Stimulated activated CD4-positive, alpha-beta T cell treated with anti-CD3 and anti-CD28 coated beads, Interleukin-15, amount 100 ng/mL, for 48 hours (primary cell): ENCODE data around the gene PARPBP.
"Not testable (repeated sequence)": the region's sequence is repeated elsewhere in the genome, so short reads cannot be mapped to it uniquely, and the experiment has no call there.

ENCODE experiments used
- DNase-seq, 2 donors: peaks; one replicate each; pipeline ENCODE4 v3.0.0-alpha.2; 2020; ENCODE audit warnings: low read depth in 2 of 2

PARPBP gene

DNA sequence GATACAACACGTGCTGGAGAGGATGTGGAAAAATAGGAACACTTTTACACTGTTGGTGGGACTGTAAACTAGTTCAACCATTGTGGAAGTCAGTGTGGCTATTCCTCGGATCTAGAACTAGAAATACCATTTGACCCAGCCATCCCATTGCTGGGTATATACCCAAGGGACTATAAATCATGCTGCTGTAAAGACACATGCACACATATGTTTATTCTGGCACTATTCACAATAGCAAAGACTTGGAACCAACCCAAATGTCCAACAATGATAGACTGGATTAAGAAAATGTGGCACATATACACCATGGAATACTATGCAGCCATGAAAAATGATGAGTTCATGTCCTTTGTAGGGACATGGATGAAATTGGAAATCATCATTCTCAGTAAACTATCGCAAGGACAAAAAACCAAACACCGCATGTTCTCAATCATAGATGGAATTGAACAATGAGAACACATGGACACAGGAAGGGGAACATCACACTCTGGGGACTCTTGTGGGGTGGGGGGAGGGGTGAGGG lies 27.1 kb downstream of the PARPBP start:
- not testable (repeated sequence) for DNase-seq

DNA sequence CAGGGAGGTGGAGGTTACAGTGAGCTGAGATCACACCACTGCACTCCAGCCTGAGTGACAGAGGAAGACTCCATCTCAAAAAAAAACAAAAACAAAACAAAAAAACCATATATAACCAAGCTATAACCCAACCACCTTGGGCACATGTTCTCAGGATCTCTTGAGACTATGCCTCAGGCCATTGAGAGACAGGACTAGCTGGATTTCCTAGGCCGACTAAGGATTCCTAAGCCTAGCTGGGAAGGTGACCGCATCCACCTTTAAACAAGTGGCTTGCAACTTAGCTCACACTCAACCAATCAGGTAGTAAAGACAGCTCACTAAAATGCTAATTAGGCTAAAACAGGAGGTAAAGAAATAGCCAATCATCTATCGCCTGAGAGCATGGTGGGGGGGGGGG lies 35.2 kb downstream of the PARPBP start:
- not testable (repeated sequence) for DNase-seq

DNA sequence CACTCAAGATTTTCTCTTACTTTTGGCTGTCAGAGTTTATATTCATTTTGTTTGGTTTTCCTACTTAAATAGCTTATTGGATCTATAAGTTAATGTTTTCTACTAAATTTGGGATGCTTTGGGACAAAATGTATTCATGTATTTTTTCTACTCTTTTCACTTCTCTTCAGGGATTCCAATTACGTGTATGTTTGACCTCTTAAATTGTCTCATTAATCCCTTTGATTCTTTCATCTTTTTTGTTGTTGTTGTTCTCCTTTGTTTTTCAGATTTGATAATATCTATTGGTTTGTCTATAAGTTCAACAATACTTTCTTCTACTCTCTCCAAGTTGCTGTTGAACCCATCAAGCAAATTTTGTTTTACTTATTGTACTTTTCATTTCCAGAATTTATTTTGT lies 43.4 kb downstream of the PARPBP start:
- DNase-seq, result no peak

DNA sequence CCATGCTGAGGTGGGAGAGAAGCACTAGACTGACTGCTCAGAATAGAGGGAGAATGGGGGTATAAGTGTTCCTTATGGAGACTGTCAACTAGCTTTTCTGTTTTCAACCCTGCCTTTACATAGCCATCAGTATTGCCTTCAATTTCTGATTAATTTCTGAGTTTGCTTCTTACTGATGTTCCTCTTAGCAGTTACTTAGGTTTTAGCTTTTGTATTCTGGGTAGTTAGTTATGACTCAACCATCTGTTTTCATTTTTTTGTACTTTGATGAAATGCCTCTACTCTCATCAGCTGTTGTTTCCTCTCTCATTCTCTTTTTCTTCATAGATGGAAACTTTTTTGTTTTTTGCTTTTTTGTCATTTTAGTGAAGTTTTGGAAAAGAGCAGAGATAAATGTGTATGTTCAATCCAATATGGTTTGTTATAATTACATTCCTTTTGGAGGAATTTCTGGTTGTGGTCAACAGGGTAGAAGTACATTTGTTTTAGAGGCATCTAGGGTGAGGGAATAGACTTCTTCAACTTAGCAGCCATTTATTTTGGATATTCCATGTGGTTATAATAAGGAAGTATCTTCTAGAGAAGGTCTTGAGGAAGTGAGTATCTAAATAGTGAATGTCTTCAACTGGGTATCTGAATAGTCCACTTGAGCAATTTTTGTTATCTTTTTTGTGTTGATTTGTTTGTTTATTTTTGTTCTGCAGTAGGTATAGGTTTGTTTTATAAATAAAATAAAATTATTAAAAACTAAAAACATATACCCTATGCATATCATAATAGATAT lies 48.0 kb downstream of the PARPBP start:
- no peak for DNase-seq

DNA sequence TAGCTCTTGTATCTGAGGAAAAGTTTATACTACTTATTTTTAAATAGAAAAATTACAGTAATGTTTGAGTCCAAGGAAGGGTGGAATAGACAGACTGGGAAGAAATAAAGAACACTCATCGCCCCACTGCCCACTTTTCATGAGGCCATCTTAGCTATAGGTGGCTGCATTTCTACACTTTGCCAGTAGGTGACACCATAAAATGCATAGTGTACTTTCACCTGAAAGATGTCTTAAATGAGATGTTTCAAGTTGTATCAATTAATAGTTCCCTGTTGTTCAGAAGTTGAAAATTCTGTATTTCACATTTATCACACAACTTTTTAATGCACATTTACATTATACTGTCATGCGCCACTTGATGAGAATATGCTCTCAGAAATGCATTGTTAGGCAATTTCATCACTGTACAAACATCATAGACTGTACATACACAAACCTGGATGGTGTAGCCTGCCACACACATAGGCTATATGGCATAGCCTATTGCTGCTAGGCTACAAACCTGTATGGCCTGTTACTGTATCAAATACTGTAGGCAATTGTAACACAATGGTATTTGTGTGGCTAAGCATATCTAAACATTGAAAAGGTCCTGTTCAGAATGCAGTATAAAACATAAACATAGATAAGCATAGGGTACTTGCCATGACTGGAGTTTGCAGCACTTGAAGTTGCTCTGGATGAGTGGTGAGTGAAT lies 50.1 kb downstream of the PARPBP start:
- peak in 1 of 2 donors; percentile 3 for DNase-seq

DNA sequence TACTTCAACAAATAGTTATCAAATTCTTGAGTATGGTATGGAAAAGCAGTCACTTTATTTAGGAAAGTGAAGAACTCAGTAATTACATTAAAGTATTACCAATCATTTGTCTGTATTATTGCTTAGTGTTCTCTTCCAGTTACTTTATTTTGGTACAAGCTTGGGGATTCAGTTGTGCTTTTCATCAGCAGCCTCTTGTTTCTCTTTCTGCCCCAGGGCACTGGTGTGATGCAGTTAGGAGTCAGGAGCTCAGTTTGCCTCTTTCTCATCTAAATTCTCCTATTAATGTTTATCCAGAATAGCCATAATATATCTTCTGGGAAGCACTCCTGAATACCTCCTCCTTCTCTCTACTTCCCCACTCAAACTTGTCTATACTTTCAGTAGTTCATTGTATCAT lies 52.0 kb downstream of the PARPBP start:
- DNase-seq, result no peak

DNA sequence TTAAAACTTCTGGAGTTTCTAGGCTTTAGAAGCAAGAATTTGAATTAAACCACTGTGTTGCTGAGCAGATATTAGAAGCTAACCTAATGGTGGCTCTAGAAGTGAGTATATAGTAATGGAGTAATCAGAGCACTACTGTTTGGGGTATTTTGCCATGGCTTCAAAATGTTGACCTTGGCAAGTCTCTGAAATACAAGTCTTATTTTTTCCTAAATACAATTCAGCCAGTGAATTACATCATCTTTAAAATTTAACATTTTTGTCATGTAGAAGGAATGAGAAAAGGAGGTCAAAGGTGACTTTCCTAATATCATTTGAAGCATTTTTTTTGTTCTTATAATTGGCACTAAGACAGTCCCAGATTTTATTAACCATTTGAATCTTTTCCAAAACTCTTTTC lies 52.5 kb downstream of the PARPBP start:
- no peak for DNase-seq

DNA sequence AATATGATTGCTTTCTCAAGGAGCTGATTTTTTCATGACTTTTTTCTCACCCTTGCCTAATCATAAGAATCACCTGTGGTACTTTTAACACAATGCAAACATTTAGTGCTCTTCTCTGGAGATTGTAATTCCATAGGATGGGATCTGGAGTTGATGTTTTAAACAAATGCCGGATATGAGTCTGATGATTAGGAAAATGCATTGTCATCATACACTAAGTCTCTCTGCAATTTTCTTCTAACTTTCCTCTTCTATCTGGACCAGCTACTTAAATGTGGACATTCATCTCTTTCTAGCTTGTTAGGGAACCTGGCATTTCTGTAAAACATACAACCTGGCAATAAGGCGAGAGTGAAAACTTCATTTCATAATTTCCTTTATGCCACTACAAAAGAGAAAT lies 54.1 kb downstream of the PARPBP start:
- no peak for DNase-seq

DNA sequence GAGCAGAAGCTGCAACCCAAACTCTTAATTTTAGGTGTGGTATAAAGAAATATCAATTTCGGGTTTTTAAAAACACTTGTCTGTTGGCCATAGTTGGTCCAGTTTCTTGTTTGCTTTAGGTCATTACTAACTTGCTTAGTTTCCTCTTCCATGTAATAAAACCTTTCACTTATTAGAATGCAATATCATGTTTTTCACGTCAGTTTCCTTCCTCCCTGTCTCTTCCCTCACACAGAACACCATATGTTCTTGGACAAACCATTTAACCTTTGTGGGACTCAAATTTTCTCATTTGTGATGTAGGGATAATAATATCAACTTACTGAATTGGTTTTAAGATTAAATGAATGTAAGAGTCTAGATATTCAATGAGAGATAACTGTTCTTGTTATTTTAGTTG lies 54.8 kb downstream of the PARPBP start:
- DNase-seq, result no peak

DNA sequence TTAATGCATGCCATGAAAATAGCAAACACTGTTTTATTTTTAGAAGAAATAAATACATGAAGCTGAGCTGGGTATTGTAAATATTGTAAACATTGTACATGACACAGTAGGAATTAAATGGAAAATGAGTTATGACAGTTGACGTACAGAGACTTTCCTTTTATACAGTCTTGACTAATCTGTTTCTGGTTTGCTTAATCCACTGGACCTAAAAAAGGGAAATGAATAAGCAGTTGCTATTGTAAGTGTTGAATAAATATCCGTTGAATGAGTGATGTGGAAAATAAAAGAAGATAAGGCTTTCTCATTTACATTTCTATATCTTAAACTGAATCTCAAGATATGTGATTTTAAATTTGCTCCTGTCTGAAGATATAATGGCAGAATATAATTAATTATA lies 62.7 kb downstream of the PARPBP start:
- DNase-seq, result no peak

DNA sequence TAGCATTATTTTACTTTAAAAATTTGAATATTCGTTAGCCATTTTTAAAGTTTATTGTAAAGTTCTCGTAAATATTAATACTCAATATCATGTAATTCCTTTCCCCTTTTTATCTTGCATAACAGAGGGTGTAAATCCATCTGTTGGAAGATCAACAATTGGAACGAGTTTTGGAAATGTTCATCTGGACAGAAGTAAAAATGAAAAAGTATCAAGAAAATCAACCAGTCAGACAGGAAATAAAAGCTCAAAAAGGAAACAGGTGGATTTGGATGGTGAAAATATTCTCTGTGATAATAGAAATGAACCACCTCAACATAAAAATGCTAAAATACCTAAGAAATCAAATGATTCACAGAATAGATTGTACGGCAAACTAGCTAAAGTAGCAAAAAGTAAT lies 75.8 kb downstream of the PARPBP start:
- DNase-seq, result no peak

DNA sequence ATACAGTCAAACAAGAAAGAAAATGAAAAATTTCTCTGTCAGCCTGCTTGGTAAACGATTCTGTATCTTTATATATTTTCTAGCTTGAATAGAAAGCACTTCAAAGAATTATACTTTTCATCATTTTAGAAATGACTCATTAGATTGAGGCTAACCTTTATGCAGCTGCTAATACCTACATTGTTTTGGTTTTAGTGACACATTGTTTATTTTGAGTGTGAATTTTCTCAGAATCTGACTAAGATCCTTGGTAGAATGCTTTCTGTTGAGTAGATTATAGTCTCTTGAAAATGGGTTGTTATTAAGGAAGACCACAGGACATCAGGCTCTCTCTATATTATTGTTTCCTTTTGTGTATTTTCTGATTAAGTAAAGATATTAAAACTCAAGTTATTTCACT lies 77.8 kb downstream of the PARPBP start, which contains the start of gene PMCH:
Gene PMCH (minus strand): TSS at position 45 of the 400 bp plus-strand sequence. CDS start 63 bp downstream, outside the sequence.
- DNase-seq, result no peak

DNA sequence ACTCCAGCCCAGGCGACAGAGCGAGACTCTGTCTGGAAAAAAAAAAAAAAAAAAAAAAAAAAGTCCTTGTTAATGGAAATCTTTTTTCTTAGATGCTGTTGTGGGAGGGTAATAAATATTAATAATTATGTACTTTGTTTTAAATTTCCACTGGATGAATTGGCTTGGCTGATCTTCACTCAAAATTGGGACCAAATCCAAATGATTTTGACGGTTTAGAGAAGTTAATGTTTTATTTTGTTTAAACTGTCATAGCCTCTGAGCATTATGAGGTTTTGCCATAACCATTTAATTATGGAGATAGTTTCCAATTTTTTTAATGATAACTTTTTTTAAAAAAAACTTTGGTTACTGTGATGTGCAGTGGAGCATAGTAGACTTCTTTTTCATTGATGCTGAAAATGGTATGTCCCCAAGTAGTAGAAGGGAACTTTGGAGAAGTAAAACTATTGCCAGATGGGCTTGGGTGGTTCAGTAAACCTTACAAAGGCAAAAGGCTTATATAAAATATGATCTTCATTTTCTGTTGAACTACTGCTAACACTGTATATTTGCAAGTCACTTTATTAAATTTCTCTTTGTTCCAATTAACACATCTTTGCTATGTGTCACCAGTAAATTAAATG lies 81.6 kb downstream of the PARPBP start:
- DNase-seq, result no peak

DNA sequence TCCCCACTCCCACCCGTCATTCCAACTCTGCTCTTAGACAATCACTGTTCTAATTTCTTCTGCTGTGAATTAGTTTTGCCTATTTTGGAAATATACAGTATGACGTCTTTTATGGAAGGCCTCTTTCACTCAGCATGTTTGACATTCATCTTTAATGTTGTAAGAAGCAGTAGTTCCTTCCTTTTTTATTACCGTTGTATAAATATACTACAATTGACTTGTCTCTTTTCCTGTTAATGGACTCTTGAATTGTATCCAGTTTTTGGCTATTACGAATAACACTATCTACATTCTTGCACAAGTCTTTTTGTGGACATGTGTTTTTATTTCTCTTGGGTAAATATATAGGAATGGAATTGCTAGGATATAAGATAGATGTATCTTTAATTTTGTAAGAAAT lies 82.6 kb downstream of the PARPBP start:
- no peak for DNase-seq

DNA sequence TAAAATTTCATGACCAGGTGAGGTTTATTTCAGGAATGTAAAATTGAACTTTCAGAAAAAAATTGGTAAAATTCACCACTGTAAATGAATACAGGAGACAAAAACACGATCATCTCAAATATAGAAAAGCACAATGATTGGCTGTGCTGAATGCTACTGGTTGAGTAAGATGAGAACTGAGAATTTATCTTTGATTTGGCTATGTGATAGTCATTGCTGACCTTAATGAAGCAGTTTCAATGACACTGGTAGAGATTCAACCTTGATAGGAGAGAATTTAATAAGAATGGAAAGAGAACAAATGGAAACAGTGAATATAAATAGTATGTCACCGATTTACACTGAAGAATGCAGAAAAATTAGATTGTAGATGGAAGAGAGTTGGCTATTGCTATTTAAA lies 84.0 kb downstream of the PARPBP start:
- no peak for DNase-seq

DNA sequence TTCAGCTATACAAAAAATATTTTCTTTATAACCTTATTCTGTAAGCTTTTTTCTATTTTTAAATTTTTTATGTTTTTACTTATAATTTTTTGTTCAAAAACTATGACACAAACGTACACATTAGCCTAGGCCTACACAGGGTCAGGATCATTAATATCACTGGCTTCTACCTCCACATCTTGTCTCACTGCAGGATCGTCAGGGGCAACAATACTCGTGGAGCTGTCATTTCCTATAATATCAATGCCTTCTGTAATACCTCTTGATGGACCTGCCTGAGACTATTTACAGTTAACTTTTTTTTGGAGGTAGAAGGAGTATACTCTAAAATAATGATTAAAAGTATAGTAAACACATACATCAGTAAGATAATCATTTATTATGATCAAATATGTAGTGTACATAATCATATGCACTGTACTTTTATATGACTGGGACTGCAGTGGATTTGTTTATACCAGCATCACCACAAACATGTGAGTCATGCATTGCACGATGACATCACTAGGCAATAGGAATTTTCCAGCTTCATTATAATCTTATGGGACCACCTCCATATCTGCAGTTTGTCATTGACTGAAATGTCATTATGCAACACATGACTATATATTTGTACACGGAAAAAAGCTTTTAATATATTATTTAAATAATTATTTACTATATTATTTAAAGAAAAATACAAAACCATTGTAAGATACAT lies 96.2 kb downstream of the PARPBP start:
- DNase-seq, result no peak

DNA sequence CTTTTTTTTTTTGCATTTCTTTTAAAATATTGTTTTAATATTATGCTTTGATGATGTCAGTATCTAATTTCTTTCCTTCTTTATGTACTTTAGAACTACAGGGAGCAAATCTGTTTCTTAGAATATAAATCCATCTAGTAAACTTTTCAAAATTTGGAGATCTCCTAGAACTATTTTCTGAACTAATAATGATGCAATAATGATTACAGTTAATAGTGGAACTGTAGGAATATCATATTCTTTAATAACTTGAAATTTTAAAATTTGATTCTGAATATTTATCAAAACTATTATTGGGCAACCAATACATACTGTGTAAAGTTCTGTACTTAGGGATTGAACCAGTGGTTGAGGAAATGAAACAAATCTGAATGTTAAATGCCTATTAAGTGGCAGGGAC lies 100.8 kb downstream of the PARPBP start:
- DNase-seq, result no peak

DNA sequence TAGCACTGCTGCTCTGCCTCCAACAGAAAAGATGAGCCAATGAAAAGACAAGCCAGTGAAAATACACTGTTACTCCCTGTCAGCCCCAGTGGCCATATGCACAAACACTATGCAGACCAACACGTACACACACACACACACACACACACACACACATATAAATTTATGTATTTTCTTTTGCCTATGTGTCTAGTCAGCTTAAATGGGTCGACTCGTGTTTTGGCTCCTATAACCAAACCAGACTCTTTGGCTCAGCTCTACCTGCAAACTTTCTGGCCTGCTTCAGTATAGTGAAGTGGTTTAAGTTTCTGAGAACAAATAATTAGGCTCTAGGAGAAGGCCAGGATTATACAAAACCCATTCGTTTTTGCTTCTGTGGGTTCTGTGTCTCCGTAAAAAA lies 108.0 kb downstream of the PARPBP start:
- no peak for DNase-seq

DNA sequence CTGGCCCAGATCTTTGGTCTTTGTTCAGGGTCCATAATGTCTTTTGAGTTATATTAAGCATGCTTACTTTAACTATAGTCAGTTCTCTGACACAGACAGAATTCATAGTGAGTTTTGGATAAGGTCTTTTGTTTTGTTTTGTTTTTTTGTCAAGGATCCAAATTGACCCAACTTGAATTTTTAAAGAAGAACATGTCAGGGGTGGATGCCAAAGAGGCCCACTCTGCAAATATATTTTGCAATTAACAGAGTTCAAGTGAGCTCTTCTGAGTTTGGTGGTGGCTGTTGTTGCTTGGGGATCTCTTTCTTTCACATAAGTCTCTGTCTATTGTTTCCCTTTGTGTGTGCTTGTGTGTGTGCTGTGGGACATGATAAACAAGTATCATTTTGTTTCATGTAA lies 112.1 kb downstream of the PARPBP start:
- DNase-seq, result no peak

DNA sequence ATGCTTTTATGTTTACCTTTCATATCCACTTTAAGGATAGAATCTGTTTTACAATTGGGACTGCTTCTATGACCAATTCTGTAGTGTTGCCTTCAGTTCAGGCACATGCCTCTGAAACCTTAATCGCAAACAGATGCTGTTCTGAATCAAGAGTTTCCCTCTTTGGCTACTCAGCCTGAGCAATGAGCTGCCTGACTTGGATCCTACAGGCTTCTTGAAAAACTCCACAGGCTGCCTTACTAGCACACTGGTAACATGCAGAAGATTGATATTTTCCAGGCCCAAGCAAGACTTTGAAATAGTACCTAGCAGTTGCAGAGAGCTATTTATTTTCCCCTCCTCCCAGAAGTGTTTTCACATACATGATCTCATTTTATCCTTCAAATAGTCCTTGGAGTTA lies 112.5 kb downstream of the PARPBP start:
- no peak for DNase-seq

DNA sequence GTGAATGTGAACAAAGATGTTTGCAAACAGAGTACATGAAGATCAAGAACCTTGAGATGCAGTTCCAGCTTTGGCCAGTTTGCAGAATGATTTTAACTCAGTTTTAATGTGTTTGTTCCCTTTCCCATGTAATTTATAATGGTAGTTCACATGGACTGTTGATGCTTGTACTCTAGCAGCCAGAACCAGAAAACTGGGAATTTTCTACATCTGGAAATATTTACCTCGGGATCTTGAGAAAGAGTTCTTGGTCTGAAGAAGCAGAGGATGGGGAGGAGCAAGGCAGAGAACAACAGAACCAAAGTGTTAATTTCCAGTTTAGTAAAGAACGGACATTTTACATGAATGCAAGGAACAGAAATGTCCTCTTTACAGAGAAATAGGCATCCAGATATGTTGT lies 114.6 kb downstream of the PARPBP start:
- no peak for DNase-seq

DNA sequence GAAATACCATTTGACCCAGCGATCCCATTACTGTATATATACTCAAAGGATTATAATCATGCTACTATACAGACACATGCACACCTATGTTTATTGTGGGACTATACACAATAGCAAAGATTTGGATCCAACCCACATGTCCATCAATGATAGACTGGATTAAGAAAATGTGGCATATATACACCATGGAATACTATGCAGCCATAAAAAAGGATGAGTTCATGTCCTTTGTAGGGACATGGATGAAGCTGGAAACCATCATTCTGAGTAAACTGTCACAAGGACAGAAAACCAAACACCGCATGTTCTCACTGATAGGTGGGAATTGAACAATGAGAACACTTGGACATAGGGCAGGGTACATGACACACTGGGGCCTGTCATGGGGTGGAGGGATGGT lies 120.9 kb downstream of the PARPBP start:
- DNase-seq, result not testable (repeated sequence)
